NCI-H2081 treated with DMSO at 0.1 percent for 48 hours (cell line): ENCODE data around the gene SLC6A4.

Source experiments
- DNase-seq: peaks from one replicate; lab custom pipeline; 2025; lab: John Stamatoyannopoulos, UW

SLC6A4 gene

DNA sequence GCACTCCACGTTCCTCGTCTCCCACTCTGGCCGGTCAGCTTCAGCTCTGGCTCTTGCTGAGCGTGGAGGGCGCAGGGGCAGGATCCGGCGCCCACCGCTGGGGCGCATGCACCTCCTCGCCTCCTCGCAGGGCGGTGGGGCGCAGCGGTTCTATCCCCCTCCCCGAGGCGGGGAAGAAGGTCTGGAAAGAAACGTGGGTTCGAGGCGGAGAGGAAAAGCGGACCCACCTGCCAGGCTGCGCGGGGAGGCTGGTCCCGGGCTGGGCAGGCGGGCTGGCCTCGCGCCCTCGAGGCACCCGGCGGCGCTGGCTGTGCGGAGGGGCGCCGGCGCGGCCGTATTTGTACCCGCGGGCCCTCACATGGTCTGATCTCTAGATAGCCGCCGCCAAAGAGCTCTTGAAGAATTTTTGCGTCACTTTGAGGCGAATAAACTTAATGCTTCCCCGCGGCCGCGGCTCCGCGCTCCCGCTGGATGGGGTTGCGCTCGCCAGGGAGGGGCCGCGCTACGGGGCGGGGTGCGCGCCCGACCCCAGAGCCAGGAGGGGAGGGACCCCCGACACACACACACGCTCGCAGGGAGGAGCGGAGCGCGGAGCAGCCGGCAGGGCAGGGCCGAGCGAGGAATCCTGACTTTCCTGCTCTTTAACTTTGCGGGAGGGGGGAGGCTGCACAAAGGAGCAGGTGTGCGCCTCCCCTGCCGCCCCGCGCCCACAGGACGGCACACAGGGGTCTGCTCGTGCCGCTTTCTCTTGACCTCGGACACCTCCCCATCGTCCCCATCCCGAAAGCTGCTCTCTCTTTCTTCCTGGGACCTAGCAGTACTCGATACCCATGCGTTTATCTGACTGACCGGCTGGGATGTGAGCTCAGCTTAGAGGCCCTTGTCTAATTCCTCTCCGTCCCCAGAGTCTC is at the start of gene SLC6A4:
SLC6A4 (minus strand) TSS at position 312 of the 911 bp plus-strand sequence. CDS start 13,739 bp downstream, outside the sequence.
- no peak for DNase-seq

DNA sequence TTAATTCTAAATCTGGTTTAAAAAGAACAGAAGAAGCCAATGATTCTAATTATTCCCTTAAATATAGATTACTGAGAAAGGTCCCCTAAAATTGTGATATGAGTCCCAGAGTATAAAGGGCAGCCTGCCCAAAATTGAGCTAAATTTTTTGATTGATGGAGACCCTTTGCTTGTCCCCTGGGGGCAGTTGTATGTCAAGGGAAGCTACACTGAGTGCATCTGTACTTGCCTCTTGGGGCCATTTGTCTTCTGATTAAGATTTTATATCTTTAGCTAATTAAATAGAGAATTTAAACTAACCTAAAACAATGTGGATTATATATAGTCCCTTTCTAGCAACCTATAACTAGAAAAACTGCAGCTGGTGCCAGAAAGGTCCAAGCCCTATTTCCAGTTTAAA is 43.7 kb upstream of the SLC6A4 start:
- DNase-seq, result no peak

DNA sequence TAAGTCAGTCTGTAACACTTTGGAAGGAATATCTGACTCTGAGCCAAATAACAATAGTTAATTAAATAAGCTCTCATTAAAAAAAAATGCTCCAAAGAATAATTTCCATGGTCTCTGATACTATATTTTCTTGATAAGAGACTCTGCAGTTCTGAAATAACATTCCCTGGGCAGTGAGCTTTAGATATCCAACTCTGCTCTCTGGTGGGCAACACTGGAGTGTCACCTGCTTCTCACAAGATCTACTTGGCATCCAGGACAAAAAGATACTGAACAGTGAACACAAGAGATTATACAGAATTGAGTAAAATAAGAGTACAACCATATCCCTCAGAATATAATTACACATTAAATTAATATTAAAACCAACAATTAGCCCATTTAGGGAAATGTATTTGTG is 42.5 kb upstream of the SLC6A4 start:
- DNase-seq, result no peak

DNA sequence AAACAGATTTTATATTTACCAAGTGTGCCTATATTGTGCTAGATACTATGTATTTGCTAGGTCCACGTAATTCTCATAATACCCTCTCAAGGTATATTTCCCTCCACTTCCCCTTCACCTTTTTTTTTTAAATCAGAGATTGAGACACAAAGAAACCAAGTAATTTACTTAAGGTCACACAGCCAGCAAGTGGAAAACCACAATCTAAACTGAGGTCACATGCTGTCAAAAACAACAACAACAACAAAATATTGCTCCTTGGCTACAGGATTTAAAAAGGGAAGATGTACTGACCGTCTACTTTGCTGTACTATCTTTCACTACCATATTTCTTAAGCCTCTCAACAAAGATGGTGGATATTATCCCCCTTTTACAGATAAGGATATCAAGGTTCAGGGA is 40.4 kb upstream of the SLC6A4 start:
- DNase-seq, result no peak

DNA sequence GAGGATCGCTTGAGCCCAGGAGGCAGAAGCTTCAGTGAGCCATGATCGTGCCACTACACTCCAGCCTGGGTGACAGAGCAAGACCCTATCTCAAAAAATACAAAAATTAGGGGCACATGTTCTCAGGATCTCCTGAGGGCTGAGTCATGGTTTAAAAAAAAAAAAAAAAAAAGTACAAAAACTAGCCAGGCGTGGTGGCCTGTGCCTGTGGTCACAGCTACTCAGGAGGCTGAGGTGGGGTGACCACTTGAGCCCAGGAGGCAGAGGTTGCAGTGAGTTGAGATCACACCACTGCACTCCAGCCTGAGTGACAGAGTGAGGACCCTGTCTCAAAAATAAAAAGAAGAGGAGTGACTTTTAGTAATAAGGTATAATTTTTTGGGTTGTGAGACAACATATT is 39.4 kb upstream of the SLC6A4 start:
- no peak for DNase-seq

DNA sequence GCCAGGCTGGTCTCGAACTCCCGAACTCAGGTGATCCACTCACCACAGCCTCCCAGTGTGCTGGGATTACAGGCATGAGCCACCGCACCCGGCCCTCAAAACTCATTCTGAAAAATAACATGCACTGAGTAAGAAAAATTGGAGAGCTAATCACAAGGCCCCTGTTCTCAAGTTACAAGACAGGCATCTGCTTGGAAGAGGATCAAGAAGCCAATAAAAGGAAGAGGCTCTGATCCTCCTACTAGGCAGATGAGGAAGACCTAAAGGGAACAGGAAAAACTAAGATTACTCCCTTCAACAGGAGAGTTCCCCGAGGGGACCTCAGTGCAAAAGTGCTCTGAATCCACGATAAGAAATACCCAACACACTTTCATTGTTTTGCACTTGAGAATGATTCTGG is 37.9 kb upstream of the SLC6A4 start:
- no peak for DNase-seq

DNA sequence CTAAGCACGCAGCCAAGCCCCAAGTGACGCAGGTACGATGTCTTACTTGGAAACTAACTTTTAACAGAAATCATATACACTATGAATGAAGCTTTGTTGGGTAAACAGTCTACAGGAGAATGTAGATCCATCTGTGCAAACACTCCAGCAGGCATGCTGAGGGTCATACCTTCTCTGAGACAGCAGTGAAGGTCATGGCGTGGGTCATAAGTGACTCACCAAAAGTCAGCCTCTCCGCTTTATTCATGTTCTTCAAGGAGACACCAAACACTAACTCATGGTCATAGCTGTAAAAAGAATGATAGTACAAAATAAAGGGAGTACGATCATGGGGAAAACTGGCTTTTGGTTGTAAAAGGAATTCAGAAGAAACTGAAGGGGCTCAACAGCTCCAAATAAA is 35.6 kb upstream of the SLC6A4 start:
- DNase-seq, result no peak

DNA sequence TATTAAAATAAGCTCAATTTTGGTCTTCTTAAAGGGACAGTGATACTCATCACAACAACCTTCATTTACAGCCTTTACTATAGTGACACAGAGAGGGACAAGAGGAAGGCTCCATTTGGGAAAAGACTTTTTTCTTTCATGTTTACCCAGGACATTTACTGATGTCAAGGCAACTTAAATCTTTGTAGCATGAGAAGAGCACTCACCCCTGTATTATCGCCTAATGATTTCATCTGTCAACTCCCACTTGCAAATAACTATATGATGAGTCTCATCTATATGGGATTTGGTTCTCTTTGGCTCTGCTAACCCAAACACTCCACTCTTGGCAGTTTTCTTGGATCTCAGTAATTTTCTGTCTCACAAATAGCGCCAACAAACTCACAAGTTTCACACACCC is 32.1 kb upstream of the SLC6A4 start:
- DNase-seq, result no peak

DNA sequence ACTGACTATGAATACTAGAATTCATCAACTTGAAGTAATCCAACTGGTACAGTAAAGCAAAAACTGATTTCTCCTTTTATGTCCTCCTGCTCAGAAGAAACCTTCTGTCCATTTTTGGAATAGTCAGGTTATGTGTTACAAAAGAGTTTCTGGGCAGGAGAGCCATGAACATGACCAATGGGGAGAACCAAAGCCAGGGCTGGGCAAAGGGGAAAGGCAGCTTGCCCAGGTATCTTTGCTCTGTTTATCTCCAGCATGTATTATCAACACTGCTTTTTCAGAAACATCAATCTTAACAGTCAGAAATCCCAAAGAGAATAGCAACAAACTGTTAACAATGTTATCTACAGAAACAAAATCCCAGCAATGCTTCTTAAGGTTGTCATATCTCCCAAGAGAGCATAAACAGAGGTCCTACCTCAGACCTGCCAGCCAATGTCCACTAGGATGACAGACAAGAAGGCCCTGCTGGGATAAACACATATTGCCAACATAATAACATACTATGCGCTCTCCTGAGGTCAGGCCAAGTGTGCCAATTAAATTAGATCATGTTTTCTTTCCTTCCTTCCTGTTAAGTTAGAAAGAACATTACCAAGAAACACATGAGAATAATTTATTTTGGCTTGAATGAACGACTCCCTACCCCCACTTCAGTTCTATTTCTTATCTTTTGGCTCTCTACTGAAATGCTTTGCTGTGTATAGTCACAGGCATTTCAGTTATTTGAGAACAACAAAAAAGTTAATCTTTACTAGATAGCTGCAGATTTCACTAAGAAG is 28.2 kb upstream of the SLC6A4 start:
- no peak for DNase-seq

DNA sequence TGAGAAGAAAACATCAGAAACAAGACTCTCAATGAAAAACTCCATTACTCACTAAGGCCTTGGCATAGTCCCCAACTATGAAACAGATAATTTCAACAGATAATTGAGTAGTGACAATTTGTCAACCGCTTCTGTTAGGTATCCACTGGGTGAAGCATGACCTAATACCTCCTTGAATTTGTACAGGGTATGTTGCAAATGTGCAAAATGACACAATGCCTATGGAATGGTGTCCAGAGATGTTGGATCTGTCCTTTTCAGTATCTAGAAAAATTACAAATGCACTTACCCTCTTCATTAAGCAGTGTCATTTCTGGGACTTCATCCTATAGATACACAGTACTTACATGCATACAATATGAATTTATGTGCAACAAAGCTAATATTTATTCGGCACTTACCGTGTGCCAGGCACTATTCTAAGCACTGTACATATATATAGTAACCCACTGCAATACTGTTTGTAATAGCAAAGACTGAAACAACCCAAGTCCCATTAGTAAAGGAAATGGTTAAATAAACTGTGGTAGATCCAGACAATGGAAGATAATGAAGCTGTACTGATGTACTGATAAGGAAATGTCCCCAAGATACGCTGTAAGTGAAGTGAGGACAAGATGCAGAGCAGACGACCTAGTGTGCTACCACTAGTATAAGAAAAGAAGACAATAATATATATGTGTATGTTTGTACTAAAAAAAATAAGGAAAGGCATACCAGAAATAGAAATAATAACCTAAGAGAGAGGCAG is 21.4 kb upstream of the SLC6A4 start:
- DNase-seq, result no peak

DNA sequence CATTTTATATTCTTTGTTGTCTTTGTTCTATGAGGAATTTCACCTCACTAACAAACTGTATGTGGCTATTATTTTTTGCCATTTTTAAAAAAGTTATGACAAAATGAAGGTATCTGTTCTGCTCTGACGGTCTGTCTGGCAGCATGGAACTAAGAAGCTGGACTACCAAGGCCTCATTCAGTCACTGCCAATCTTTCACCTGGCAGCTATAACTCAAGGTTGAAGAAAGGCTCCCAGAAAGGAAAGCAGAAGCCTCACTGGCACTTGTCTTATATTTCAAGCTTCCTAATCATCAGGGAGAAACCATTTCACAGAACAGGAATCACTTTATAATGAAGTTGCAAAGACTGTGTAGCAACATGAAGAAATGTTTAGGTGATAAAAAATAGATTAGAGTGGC is 18.7 kb upstream of the SLC6A4 start:
- DNase-seq, result no peak

DNA sequence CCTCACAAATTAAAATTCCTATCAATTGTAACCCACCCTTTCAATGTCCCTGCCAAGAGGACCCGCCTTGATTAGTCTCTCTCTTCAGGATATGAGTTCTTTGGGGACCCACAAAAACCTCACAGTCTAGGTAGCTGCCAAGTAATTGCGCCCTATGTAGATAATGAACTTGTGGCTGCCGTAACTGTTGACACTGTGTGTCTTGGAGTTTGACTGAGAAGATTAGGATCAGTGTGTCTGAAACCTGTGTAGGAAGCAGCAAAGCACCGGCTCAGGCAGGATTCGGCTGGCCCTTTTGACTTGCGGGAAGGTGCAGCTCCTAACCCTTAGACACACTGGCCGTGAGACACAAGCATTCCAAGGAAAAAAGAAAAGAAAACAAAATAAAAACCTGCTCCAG is 17.8 kb upstream of the SLC6A4 start:
- DNase-seq, result no peak

DNA sequence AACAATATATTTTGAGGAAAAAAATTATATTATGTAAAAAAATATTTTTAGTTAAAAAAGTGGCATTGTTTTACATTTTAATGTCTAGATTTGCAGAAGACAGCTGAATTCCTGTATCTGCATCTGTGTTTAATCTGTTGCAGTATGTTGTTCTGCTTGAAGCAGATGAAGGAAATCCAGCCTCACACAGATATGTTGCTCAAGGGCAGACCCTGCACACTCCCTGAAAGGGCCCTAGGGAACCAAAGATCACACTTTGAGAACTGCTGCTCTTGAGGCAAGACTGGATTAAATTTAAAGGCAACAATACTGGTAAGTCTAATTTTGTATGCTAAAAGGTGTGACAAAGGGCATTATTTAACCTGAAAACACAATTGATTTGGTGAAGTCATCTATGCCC is 16.4 kb upstream of the SLC6A4 start:
- DNase-seq, result no peak

DNA sequence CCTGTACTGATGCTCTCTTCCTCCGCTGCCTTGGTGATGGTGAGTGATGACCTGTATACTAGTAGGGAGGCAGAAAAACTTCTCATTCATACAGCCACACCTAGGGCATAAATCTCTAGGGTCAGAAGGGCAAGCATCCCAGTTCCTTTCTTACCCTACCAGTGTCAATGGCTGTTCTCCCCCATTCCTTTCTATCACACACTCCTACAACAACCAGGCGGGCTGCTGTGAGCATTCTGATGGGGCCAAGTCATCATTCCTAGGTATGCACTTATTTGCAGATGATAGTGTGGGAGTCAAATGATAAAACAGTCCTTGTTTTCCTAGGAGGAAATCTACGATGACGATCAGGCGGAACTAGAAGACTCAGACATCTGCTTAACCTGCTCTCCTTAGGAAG is 14.0 kb upstream of the SLC6A4 start:
- DNase-seq, result no peak

DNA sequence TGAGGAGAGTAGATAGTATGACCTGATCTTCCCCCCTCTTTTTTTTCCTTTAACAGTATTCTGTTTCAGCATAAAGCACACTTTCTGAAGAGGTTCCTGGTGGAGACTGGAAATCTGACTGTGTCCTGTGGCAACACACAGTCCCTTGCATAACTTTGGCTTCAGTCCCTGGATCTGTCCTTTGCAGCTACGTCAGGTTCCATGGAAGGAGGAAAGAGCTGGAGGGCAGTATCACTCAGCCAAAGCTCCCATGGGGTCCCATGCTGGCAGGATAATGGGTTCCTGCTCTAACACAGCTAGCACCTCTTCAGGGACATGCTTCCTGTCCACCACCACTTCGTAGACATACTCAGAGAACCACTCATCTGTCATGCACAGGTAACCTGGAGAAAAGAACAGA is 13.3 kb upstream of the SLC6A4 start:
- no peak for DNase-seq

DNA sequence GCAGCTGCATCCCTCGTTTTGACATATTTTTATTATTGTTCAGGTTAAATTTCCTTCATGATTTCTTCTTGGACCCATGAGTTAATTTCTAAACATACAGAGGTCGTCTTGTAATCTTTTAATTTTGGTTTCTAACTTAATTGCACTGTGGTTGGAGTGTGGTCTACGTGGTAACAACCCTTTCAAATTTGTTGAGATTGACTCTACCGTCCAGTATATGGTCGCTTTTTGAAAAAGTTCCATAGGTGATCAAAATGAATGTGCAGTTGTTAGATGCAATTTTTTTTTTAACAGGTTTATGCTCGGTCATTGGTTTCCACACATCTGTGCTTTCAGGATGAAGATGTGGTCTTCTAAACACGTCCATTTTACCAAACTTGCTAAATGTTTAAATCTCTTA is 11.0 kb upstream of the SLC6A4 start:
- no peak for DNase-seq

DNA sequence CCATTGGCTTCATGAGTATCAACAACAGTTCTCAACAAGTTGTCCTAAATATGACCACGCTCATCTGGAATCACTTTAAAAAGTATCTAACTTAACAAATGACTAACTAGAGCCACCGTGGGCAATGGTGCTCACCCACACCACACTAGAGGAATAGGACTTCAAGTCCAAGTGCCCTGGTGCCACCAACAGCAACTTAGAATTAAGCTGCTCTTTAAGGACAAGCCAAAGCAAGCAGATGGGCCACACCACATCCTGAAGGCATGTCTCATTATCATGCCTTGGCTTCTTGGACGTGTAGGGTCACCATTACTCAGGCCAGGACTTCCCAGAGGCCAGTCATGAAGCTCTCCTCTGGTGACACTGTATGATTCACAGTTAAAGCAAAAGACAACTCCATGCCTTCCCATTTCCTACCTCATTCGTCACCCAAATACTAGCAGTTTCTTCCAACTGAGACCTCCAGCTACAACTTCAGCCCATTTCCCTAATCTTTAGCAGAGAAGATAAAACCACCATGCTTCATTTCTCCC is 9.4 kb upstream of the SLC6A4 start:
- no peak for DNase-seq

DNA sequence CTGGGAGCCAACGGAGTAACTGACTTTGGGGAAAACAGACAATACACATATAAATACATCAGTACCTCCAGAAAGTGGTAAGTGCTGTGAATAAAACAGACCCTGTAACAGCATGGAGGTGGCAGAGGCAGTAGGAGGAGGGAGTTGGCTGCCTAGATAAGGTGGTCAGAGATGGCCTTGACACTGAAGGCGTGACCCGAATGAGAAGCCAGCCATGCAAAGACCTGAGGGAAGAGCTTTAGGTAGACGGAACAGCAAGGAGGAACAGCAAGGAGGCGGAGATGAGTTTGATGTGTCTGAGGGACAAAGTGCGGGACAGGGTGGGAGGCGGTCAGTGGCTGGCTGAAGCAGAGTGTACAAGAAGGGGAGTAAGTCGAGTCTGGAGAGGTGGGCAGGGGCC is 8.1 kb upstream of the SLC6A4 start:
- DNase-seq, result no peak

DNA sequence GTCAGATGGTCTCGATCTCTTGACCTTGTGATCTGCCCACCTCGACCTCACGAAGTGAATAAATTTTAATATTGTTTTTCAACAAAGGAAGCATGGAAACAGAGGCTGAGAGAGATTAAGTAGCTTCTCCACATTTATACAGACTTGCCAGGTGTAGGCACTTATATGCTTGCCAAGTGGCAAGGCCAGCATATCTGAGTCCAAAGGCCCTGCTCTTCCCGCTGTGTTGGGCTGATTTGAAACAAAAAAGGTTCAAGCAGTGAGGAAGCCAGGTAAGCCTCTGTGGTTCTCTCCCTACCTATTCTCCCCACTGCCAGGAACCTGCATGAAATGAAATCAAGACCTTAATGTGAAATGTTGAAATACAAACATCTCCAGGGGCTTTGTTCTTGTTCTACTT is 7.5 kb upstream of the SLC6A4 start:
- no peak for DNase-seq

DNA sequence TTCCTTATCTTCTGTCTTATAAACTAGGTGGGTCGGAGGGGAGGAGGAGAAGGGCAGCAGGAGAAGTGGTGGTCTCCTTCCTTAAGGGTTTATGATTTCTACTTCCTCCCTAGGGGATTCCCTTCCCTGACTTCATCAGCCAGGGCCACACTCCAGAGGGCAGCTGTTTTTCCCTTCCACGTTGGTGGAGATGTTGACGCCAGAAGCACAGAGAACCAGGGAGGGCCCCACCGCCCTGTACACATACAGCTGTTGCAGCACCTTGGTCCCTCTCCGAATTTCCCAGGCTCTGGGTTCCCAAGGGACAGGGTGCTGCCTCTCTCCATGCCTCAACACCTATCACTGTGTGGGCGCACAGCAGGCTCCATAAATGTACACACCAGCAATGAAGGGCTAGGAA is 5.6 kb upstream of the SLC6A4 start:
- no peak for DNase-seq

DNA sequence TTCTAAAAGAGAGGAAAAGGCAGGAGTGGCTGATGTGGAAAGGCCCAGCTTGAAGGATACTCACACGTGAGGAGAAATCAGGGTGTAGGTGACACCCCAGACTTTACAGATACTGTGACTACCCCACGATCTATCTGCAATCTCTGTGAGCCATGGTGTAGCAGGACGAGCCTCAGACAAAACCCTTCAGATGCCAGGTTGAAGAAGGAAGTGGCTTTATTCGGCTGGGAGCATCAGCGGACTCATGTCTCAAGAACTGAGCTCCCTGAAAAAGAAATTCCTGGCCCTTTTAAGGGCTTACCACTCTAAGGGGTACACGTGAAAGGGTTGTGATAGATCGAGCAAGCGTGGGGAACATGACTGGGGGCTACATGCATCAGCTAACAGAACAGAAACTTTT is 4.7 kb upstream of the SLC6A4 start:
- no peak for DNase-seq

DNA sequence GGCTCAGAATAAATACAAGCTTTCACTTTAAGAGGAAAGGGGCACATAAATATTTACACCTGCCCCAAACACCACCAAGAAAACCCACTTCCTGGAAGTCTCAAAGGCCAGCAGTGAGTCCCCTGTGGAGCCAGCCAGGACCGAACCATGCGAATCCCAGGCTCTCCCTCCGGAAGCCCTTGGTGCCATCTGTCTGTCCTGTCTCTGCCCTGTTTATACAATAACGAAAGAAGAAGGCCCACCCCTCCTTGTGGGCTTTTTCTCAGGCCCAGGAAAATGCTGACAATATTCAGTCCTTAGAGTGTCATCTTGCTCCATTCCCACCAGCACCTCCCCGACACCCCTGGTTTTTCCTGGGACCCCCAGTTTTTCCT is 3.6 kb upstream of the SLC6A4 start:
- DNase-seq, result no peak
